GM23248 (cell line): ENCODE measurements around the gene BAZ1B.

Experiments
- EZH2 ChIP-seq: fragments of 200-600 bp; sonication (generic); IDR thresholded peaks from 2 replicates; pipeline ENCODE4 v1.6.1; 2018; ENCODE audit warnings: antibody characterized with exemption, mild to moderate bottlenecking; ENCODE audit not compliant: insufficient read depth, poor library complexity, severe bottlenecking
- EZH2phosphoT487 ChIP-seq: fragments of 200-600 bp; sonication (generic); IDR thresholded peaks from 2 replicates; pipeline ENCODE4 v1.6.1; 2018; ENCODE audit warnings: antibody characterized with exemption, moderate library complexity, mild to moderate bottlenecking, low read depth; ENCODE audit not compliant: insufficient read depth

- TF ChIP-seq EZH2, result no peak
- TF ChIP-seq EZH2phosphoT487, result no peak
Measured at GRCh38 chr7:73556208-73557107, 34.4 kb upstream of the BAZ1B start.
